Lung (tissue), 12 donors: ENCODE data around the gene WSCD2. TPM values are rescaled to one million over a fixed set of nuclear protein-coding genes. Genes with fewer than 3 reads are reported as not detected.

Source experiments
- ATAC-seq: fragments of 200-7000 bp; cut with Tn5 transposase; one replicate; pipeline ENCODE4 v1.9.1; 2020; ENCODE audit warnings: moderate number of reproducible peaks; ENCODE audit not compliant: insufficient read depth, low FRiP score
- DNase-seq, 3 donors: peaks; one replicate each; pipeline ENCODE4 v3.0.0-alpha.2; 2013 to 2017
- H3K27ac ChIP-seq, 2 donors: one replicate each; pipeline ENCODE4 v1.5.1; 2013; ENCODE audit warnings: mild to moderate bottlenecking in 2 of 2, moderate library complexity in 2 of 2, control low read depth in 1 of 2, inconsistent platforms in 1 of 2, low read depth in 1 of 2, low read length in 1 of 2
- H3K27me3 ChIP-seq, 3 donors: one replicate each; pipeline ENCODE4 v1.5.1; 2013; ENCODE audit warnings: low read length in 2 of 3; ENCODE audit not compliant: control insufficient read depth in 3 of 3, insufficient read depth in 3 of 3
- H3K36me3 ChIP-seq, 4 donors: one replicate each; pipeline ENCODE4 v1.5.1; 2013; ENCODE audit warnings: low read length in 4 of 4, mild to moderate bottlenecking in 1 of 4, moderate library complexity in 1 of 4; ENCODE audit not compliant: control insufficient read depth in 4 of 4, insufficient read depth in 4 of 4
- H3K4me1 ChIP-seq, 5 donors: one replicate each; pipeline ENCODE4 v1.5.1; 2013; ENCODE audit warnings: low read length in 5 of 5, mild to moderate bottlenecking in 2 of 5, moderate library complexity in 1 of 5; ENCODE audit not compliant: control insufficient read depth in 5 of 5, insufficient read depth in 5 of 5
- H3K4me3 ChIP-seq: one replicate; pipeline ENCODE4 v1.5.1; 2013; ENCODE audit warnings: mild to moderate bottlenecking, control low read depth, moderate library complexity
- H3K9ac ChIP-seq, 2 donors: one replicate each; pipeline ENCODE4 v1.5.1; 2013; ENCODE audit warnings: low read length in 2 of 2, control low read depth in 1 of 2; ENCODE audit not compliant: insufficient read depth in 1 of 2
- H3K9me3 ChIP-seq, 4 donors: one replicate each; pipeline ENCODE4 v1.5.1; 2013; ENCODE audit warnings: low read length in 3 of 4, mild to moderate bottlenecking in 1 of 4, moderate library complexity in 1 of 4; ENCODE audit not compliant: control insufficient read depth in 4 of 4, insufficient read depth in 3 of 4
- WGBS, 2 donors: extraction: QIAGEN DNeasy Blood & Tissue Kit; methylation state at CpG; one replicate each; pipeline ENCODE4 v1.1.7; 2013; 5-methylcytosine and 5-hydroxymethylcytosine counted together
- polyA plus RNA-seq, 2 donors: library from polyadenylated mRNA; stranded (reverse); fragments of 200-250 nt; gene quantifications; one replicate each; pipeline ENCODE4 v1.2.1, GENCODE V29; 2013
- total RNA-seq, 2 donors: library from RNA; depleted of rRNA in 1 of 2; stranded (reverse); fragments of >200 nt in 1 of 2; gene quantifications; one replicate each; pipeline ENCODE4 v1.2.1, GENCODE V29; 2014 to 2021
- TF ChIP-seq, protein P1 (sequence below): IDR thresholded peaks from 2 replicates; pipeline ENCODE4 v1.5.1; 2012; ENCODE audit warnings: mild to moderate bottlenecking; ENCODE audit errors: control extremely low read depth, extremely low read depth
- donor health status: control.
- donor health status: control.
- donor health status: Bipolar disorder and iron deficiency.
- donor health status: healthy.
- donor health status: DM: yes; HTN: yes; CAD: no.

WSCD2 gene
- total and polyA plus RNA-seq, 4 donors, result 0.02 to 1.8 (median 0.40) TPM

DNA sequence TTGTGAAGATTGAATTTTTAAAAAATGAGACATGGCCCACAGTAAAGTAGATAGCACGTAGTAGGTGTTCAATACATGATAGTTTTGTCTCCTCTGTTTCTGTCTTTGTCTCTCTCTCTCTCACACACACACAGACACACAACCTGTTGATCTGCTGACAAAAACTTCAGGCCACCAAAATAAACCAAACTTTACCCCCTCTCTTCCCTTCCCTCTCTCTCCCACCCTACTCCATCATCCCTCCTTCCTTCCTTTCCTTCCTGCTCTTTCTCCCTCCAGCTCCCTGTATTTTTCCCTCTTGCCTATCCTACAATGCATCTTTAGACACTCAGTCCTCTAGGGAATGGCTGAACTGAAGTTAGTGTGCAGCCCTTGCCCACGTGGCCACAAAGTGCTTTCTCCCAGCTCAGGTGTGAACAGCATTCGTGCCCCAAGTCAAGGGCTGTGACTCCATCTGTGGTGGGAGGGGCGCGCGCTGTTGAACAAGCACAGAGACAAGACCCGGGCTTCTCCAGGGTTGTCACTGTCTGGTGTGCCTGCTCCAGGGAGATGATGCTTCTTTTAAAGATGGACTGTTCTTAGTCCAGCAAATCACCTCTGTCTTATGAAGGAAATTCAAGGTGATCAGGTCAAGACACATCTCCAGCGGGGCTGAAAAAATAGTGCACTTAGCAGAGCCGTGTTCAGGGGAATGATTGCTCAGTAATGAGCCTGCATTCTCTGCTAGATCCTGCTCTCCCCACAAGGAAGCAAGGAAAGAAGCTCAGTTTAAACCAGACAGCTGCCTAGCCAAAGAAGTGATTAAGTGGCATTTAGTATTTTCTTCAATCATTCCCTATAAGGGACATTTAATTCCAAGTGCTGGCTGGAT is 75.3 kb downstream of the WSCD2 start:
- Histone ChIP-seq H3K4me1 (no peaks in the 10 kb centered on the region), H3K9me3 (peaks cover 0 to 6% (median 0%) of the 10 kb centered on the region in 4 donors), H3K36me3 (no peaks in the 10 kb centered on the region), H3K4me3 (no peak overlapping the region), H3K27ac (no peak overlapping the region), H3K27me3 (no peaks in the 10 kb centered on the region), H3K9ac (no peak overlapping the region)
- ATAC-seq (no peak), DNase-seq (no peak)
- 76 to 82% methylated on average over 9 of the region's 9 CpGs for WGBS, 2 donors
- TF ChIP-seq, protein P1, sequence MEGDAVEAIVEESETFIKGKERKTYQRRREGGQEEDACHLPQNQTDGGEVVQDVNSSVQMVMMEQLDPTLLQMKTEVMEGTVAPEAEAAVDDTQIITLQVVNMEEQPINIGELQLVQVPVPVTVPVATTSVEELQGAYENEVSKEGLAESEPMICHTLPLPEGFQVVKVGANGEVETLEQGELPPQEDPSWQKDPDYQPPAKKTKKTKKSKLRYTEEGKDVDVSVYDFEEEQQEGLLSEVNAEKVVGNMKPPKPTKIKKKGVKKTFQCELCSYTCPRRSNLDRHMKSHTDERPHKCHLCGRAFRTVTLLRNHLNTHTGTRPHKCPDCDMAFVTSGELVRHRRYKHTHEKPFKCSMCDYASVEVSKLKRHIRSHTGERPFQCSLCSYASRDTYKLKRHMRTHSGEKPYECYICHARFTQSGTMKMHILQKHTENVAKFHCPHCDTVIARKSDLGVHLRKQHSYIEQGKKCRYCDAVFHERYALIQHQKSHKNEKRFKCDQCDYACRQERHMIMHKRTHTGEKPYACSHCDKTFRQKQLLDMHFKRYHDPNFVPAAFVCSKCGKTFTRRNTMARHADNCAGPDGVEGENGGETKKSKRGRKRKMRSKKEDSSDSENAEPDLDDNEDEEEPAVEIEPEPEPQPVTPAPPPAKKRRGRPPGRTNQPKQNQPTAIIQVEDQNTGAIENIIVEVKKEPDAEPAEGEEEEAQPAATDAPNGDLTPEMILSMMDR, result no peak

DNA sequence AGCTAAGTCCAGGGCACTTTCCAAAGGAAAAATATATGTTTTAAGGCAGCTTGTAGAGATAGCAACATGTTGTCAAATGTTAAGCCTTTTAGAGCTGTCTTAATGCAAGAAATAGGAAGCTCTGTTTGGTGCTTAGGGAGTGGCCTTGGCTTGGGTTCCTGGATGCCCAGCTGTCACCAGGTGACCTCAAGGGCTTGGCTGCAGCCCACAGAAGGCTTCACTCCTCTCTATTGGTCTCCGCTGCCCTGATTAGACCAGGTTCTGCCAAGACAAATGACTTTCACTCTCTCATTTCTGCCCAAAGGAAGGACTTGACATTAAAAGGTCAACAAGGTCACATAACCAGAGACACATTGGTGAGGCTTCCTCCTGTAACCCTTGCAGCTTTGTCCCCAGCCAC is 76.8 kb downstream of the WSCD2 start:
- WGBS, 2 donors, result 82 to 84% methylated on average over 1 of the region's 1 CpG
- H3K27ac ChIP-seq, result no peak overlapping the region
- DNase-seq (no peak), ATAC-seq (no peak)
- H3K4me3 ChIP-seq, result no peak overlapping the region
- H3K4me1 ChIP-seq, result no peaks in the 10 kb centered on the region
- TF ChIP-seq, protein P1, result no peak
- no peak overlapping the region for H3K9ac ChIP-seq
- H3K9me3 ChIP-seq, result peaks cover 0 to 9% (median 0%) of the 10 kb centered on the region in 4 donors
- H3K27me3 ChIP-seq, result no peaks in the 10 kb centered on the region
- no peaks in the 10 kb centered on the region for H3K36me3 ChIP-seq

DNA sequence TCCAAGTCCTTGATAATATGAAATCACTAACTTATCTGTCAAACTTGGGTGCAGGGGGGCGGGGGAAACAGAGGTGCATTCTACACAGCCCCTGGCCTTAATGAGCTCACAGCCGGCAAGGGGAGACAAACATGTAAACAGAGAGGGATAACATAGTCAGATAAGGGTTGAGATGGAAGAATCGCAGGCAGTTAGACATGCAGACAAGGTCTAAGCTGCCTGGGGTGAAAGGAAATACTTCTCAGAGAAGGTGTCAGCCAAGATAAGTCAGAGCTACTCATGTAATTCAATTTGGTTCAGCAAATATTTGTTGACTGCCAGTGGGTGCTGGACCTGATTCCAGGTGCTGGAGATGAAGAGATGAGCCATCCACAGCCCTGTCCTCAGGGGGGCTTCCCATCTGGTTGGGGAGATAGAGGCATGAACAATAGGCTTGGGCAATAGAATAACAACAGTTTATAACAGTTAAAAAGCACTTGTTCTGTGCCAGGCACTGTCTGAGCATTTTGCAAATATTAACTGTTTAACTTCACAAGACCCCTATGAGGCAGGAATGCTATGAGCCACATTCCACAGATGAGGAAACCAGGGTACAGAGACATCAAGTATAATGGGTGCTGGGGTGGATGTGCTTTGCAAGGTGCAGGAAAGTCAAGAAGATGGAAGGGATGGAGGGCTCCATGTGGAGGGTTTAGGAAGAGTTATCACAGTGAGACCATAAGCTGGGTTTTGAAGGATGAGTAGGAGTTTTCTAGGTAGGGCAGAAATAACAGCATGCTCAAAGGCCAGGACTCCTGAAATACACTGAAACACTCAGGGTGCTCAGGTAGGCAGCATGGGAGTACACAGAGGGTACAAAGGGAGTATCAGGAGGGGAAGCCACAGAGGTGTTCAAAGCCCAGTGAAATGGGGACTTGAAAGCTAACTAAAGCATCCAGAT is 79.0 kb downstream of the WSCD2 start:
- H3K27ac ChIP-seq, result no peak overlapping the region
- H3K27me3 ChIP-seq, result no peaks in the 10 kb centered on the region
- no peak overlapping the region for H3K9ac ChIP-seq
- TF ChIP-seq, protein P1, result no peak
- H3K4me1 ChIP-seq, result no peaks in the 10 kb centered on the region
- DNase-seq, result no peak
- 30 to 31% methylated on average over 3 of the region's 3 CpGs for WGBS, 2 donors
- peaks cover 0 to 9% (median 0%) of the 10 kb centered on the region in 4 donors for H3K9me3 ChIP-seq
- ATAC-seq, result no peak
- no peak overlapping the region for H3K4me3 ChIP-seq
- no peaks in the 10 kb centered on the region for H3K36me3 ChIP-seq
